Ishikawa (cell line): ENCODE data around the gene PTPRN2.

Source experiments
- CEBPB ChIP-seq: IDR thresholded peaks from 2 replicates; pipeline ENCODE4 v1.6.1; 2012
- CREB1 ChIP-seq: IDR thresholded peaks from 2 replicates; pipeline ENCODE4 v1.6.1; 2012; ENCODE audit warnings: low read depth
- EGR1 ChIP-seq: IDR thresholded peaks from 2 replicates; pipeline ENCODE4 v1.6.1; 2012
- EP300 ChIP-seq: IDR thresholded peaks from 2 replicates; pipeline ENCODE4 v1.6.1; 2012; ENCODE audit warnings: borderline replicate concordance
- FOXM1 ChIP-seq: IDR thresholded peaks from 2 replicates; pipeline ENCODE4 v1.6.1; 2012; ENCODE audit warnings: low read depth, borderline replicate concordance
- NFIC ChIP-seq: IDR thresholded peaks from 2 replicates; pipeline ENCODE4 v1.6.1; 2012
- RAD21 ChIP-seq: IDR thresholded peaks from 2 replicates; pipeline ENCODE4 v1.6.1; 2012; ENCODE audit warnings: low read depth
- TAF1 ChIP-seq: IDR thresholded peaks from 2 replicates; pipeline ENCODE4 v1.6.1; 2012; ENCODE audit warnings: low read depth, mild to moderate bottlenecking
- TCF12 ChIP-seq: IDR thresholded peaks from 2 replicates; pipeline ENCODE4 v1.6.1; 2012; ENCODE audit warnings: low read depth
- TEAD4 ChIP-seq: IDR thresholded peaks from 2 replicates; pipeline ENCODE4 v1.6.1; 2012
- YY1 ChIP-seq: IDR thresholded peaks from 2 replicates; pipeline ENCODE4 v1.6.1; 2012; ENCODE audit warnings: low read depth
- ZBTB7A ChIP-seq: IDR thresholded peaks from 2 replicates; pipeline ENCODE4 v1.6.1; 2012; ENCODE audit warnings: low read depth
- TF ChIP-seq, protein P1 (sequence below): IDR thresholded peaks from 2 replicates; pipeline ENCODE4 v1.6.1; 2012
- TF ChIP-seq, protein P2 (sequence below): IDR thresholded peaks from 2 replicates; pipeline ENCODE4 v1.6.1; 2012; ENCODE audit warnings: low read depth, mild to moderate bottlenecking
- TF ChIP-seq, protein P3 (sequence below): IDR thresholded peaks from 2 replicates; pipeline ENCODE4 v1.6.1; 2012

PTPRN2 gene

DNA sequence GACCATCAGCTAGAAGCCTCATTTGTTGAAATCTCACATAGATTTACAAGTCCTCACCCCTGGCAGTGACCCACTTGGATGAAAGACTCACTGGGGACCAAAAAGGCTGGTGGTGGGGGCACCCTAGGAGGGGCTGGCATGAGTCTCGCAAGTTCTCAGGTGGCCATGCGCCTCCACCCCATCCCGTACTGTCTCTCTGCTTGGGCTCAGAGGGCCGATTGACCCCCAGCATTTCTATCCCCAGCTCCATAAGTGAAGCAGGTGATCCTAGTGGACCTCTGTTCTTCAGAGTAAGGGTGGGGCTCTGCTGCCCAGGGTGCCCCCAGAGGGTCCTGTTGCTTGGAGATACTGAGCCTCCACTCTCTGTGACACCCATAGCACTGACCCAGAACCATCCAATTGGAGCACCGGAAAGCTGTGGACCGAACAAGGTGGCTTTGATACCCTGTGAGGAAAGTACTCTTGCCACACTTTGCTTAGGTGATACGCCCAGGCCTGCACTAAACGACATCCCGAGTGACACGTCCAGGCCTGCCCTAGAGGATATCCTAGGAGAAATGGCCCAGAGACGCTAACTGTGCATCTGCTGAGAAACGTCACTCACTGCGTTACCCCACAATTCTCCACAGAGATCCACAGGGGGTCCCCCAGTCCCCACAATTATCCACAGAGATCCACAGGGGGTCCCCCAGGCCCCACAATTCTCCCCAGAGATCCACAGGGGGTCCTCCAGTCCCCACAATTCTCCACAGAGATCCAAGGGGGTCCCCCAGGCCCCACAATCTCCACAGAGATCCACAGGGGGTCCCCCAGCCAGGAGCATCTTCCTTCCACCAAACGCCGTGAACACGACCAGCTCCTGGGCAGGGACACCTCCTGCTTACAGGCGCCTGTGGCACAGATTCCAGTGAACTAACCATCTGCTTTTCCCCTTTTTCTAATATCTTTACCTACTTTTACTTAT, 262.9 kb downstream of the PTPRN2 start:
- TF ChIP-seq, protein P1, sequence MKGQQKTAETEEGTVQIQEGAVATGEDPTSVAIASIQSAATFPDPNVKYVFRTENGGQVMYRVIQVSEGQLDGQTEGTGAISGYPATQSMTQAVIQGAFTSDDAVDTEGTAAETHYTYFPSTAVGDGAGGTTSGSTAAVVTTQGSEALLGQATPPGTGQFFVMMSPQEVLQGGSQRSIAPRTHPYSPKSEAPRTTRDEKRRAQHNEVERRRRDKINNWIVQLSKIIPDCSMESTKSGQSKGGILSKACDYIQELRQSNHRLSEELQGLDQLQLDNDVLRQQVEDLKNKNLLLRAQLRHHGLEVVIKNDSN, result no peak
- TF ChIP-seq TEAD4 (no peak), YY1 (no peak)
- TF ChIP-seq, protein P2, sequence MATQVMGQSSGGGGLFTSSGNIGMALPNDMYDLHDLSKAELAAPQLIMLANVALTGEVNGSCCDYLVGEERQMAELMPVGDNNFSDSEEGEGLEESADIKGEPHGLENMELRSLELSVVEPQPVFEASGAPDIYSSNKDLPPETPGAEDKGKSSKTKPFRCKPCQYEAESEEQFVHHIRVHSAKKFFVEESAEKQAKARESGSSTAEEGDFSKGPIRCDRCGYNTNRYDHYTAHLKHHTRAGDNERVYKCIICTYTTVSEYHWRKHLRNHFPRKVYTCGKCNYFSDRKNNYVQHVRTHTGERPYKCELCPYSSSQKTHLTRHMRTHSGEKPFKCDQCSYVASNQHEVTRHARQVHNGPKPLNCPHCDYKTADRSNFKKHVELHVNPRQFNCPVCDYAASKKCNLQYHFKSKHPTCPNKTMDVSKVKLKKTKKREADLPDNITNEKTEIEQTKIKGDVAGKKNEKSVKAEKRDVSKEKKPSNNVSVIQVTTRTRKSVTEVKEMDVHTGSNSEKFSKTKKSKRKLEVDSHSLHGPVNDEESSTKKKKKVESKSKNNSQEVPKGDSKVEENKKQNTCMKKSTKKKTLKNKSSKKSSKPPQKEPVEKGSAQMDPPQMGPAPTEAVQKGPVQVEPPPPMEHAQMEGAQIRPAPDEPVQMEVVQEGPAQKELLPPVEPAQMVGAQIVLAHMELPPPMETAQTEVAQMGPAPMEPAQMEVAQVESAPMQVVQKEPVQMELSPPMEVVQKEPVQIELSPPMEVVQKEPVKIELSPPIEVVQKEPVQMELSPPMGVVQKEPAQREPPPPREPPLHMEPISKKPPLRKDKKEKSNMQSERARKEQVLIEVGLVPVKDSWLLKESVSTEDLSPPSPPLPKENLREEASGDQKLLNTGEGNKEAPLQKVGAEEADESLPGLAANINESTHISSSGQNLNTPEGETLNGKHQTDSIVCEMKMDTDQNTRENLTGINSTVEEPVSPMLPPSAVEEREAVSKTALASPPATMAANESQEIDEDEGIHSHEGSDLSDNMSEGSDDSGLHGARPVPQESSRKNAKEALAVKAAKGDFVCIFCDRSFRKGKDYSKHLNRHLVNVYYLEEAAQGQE, result no peak

DNA sequence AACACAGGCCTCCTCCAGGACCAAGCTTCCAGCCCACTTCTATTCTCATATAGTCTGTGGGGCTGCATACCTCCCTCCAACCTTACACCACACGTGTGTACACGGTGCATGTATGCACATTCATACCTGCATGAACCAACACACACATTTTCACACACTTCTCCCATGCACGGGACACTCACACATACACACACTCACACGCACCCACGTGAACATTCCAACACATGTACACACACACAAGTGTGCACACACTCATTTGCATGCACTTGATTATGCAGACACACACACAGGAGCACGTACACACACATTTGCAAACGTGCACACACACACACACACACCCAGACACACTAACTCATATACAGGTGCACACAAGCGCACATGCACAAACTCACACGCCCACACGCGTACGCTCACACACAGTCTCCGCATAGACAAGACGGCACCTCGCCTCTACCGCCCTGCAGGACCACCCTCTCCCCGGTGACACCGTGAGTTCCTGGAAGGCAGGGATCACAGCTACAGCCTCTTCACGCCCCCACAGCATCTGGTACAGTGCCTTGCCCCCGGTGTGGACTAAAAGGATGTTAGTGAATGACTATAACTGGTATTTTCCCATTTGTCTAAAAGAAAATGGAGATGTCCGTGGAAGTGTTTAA, 263.8 kb downstream of the PTPRN2 start:
- TF ChIP-seq RAD21 (no peak), ZBTB7A (no peak), EGR1 (no peak), FOXM1 (no peak), TEAD4 (no peak), TAF1 (no peak), CREB1 (no peak), EP300 (no peak)
- TF ChIP-seq, protein P1, result no peak

DNA sequence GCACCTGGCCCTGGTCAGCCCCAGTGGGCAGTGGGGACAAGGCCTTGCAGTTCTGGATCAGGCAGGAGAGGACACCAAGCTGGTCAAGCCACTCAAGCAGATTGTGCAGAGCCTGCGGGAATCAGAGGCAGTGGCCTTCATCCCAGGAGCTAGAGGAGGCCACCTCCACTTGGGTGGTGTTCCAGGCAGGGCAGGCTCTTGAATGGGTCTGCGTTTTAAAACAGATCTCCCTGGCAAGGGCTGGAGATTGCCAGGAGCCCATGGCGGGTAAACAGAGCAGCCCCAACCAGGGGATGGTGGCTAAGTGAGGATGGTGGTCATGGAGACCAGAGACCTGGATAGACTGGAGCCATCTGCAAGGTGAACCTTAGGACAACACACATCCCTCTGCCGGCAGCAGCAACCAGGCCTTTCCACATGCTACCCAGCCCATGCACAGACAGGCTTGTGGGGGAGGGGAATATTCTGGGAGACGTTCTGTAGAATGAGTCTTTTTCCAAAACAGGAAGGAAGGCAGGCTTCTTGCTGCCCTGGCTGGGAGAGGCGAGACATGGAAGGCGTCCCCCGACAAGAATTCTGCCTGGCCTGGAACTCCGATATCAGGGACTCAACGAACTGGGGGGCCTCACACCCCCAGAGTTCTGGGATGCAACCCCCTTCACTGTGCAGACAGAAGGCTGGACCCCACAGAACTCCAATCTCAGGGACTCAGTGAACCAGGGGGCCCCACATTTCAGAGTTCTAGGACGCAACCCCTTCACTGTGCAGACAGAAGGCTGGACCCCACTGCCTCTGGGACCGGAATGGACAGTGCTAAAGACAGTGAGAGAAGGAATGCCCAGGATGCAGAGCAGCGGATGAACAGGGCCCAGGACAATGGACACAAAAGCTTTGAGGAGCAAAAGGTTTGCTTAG, 264.8 kb downstream of the PTPRN2 start:
- no peak for TF ChIP-seq TCF12
- no peak for TF ChIP-seq NFIC
- no peak for TF ChIP-seq CREB1
- no peak for TF ChIP-seq EP300
- TF ChIP-seq, protein P2, result no peak
- TF ChIP-seq FOXM1, result no peak
- TF ChIP-seq CEBPB, result no peak

DNA sequence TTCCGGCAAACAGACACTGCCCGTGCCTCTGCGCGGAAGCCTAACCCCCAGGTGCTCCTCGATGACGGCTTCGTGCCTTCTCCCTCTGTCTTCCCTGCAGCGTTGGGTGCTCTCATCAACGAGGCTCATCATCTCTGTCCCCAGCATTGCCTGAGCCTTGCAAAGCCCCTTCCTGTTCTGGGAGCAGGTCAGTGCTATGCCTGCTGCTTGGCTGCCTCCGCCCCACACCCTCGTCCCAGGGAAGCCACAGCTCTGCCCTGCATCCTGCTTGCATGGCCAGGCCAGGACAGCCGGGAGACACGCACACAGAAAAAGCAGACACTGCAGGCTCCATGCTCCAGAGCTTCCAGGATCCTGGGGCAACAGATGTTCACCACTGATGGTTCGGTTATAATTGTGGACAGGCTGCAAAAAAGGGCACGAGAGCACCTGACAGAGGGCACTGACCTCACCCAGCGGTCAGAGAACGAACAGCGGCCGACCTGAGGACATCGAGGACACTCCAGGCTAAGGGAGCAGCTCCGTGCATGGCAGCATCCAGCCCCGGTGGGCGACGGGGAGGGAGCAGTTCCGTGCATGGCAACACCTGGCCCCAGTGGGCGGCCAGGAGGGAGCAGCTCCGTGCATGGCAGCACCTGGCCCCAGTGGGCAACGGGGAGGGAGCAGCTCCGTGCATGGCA, 265.5 kb downstream of the PTPRN2 start:
- TF ChIP-seq RAD21, result no peak
- TF ChIP-seq EP300, result no peak
- no peak for TF ChIP-seq TCF12
- TF ChIP-seq ZBTB7A, result no peak
- TF ChIP-seq TEAD4, result no peak
- TF ChIP-seq NFIC, result no peak

DNA sequence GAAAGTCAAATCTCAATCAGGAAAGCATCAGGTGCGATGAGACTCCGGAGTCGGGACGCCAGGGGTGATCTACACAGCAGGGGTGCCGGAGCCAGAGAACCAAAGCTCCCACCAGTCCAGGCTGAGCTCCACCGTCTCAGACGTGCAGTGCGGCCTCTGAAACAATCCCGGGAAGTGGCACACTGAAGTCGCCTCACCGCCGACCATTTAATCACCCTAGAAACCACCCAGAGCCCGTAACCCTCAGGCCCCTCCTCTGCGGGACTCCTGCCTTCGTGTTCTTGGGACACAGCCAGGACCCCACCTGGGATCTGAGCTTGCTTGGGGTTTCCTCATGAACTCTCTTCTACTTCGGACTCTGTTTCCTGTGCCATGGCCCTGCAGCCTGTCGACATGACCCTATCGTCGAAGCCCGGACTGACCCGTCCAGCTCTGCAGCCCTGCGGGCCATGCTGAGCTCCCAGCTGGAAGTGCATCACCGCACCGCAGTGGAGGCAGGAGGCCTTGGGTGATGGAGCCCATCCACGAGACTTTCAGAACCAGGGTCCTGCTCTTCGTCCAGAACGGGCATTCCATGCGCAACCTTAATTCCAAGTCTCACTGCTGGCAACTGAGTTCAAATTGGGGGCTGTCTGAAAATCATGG, 266.4 kb downstream of the PTPRN2 start:
- TF ChIP-seq YY1 (no peak), TEAD4 (no peak), EP300 (no peak), CEBPB (no peak), RAD21 (no peak)
- TF ChIP-seq, protein P1, result no peak
- TF ChIP-seq, protein P3, sequence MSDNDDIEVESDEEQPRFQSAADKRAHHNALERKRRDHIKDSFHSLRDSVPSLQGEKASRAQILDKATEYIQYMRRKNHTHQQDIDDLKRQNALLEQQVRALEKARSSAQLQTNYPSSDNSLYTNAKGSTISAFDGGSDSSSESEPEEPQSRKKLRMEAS, result no peak
